Hematopoietic multipotent progenitor cell treated with erythropoietin and hydrocortisone succinate and interleukin-3 and kit ligand, for 17 days (in vitro differentiated cells): ENCODE results near the gene SPATA3.

Experiments
- DNase-seq: peaks from one replicate; pipeline ENCODE4 v3.0.0-alpha.2; 2015; ENCODE audit warnings: low spot score

SPATA3 gene

DNA sequence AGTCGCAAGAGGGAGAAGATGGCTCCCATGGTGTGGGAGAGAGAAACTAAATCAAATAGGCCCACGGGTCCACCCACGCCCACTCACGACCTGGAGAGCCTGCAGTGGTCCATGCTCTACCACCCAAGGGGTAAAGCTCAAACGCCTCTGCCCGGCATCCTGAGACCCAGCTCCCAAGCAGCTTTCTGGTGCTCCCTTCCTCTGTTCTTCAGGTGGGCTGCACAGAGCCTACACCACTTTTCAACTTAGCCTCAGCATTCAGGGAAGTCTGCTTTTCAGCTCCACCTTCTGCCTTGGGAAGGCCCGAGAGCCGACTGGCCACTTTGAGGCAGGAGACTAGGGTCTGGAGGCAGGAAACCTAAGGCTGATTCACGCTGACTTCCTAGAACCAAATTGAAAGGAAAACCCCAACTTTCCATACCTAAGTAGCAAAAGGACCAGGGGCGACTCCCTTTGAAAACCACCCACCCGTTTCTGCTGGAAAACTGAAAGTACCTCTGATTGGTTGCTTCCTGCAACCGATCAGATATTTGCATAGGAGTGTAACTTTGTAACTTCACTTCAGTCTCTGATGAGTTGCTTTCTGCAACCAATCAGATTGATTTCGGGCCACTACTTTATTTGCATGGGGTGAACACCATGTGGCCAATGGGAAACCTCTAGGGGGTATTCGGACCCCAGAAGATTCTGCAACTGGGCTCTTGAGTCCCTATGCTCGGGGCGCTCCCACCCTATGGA lies 26.8 kb upstream of the SPATA3 start:
- DNase-seq, result no peak

DNA sequence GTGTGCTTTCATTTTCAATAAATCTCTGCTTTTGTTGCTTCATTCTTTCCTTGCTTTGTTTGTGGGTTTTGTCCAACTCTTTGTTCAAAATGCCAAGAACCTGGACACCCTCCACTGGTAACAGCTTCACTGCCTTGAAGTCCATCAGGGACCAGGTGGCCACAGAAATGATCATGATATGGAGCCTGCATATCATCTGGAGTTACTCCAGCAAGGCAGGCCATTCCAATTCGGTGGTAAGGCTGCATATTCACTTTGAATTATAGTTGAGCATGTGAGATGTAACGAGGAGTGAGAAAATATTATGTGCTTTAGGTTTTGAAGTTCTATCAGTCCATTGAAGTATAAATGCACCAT lies 26.3 kb upstream of the SPATA3 start:
- DNase-seq, result no peak

DNA sequence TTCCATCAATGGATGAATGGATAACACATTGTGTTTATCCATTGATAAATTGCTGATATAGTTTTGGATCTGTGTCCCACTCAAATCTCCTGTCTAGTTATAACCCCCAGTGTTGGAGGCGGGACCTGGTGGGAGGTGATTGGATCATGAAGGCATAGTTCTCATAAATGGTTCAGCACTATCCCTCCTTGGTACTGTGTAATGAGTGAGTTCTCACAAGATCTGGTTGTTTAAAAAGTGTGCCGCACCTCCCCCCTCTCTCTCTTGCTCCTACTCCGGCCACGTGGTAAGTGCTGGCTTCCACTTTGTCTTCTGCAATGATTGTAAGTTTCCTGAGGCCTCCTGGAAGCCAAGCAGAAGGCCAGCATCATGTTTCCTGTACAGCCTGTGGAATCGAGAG lies 23.9 kb upstream of the SPATA3 start:
- no peak for DNase-seq

DNA sequence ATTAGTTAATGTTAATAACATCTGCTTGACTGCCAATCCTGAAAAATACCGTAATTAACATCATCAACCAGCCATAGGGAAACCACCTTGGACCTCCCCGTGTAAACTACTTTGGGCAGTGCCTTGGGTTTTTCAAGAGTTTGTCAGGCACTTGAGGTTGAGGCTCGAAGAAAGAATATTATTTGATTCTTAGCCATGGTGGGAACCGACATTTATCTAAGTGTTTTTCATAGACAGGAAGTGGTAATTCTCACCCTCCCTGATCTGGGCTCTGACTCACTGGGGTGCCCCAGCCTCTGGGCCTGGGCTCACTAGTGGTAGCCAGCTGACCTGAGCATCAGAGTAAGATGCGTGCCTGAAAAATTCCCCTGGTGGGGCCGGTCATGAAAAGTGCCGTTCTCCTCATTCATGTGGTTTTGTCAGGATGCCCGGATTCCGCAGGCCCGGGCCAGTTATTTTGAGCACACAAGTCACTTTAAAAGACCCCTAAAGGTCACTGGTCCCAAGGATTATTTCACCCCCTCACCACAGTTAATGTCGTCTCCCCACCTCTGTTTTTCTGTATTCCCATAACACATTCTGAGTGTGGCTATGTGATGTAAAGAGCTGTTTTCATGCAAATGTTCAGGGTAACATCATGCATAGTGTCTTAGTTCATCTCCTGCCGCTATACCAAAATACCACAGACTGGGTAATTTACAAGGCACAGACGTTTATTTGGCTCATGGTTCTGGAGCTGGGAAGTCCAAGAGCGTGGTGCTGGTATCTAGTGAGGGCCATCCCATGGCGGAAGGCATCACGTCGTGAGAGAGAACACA lies 21.6 kb upstream of the SPATA3 start:
- DNase-seq, result no peak

DNA sequence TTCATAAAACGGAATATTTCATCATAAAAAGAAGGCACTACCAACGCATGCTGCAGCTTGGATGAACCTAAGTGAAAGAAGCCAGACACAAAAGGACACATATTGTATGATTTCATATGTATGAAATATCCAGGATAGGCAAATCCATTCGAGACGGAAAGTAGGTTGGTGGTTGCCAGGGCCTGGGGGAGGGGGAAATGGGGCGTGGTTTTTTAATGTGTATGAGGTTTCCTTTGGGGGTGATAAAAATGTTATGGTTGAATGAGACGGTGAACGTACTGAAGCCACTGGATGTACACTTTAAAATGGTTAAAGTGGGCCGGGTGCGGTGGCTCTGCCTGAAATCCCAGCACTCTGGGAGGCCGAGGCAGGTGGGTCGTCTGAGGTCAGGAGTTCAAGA lies 20.0 kb upstream of the SPATA3 start:
- DNase-seq, result no peak

DNA sequence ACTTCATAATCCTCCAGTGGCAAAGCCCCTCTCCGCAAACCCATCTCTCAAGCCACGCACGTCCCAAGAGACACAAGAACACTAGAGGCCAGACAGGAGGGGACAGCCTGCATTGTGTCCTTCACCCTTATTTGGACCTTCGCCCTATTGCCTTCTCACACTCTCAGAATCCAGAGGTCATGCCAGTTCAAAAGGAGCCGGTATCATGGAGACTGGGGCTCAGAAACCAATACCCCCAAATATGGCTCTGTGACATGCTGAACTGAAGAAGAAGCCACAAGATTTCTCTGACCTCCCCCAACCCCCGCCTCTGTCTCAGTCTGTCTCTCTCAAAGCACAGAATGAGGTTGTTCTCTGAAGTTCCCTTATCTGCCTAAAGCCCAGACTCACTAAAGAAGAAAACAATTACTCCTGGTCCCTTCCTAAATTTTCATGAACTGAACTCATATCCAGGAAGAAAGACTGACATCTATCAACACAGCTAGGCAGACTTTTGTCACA lies 19.2 kb upstream of the SPATA3 start:
- DNase-seq, result no peak

DNA sequence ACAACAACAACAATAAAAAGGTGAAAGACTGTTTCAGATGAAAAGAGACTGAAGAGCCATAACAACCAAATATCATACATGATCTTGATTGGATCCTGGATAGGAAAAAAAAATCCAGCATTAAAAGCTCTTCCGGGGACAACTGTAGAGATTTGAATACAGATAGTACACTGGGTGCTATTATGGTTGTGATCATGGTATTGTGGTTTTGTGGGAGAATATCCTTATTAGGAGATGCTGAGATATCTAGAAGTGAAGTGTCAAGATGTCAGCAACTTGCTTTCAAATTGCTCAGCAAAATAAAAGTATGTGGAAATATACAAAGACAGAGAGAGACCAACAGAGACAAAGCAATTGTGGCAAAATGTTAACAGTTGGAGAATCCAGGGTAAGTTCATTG lies 15.5 kb upstream of the SPATA3 start:
- DNase-seq, result no peak

DNA sequence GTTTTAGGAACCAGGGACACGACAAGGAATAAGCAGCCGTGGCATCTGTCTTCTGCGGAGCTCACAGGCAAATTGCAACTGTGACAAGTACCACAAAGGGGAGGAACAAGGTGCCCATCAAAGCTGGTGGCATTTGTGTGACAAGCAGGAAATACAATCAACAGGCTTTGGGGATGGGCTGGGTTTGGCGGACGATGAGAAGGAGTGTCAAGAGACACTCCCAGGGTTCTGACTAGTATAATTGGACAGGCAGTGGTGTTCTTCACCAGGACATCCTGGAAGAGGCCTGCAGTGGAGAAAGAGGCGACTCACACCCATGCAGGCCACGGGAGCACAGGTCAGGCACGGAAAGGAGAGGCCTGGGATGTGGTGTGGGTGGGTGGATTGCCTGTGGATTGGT lies 14.2 kb upstream of the SPATA3 start:
- no peak for DNase-seq

DNA sequence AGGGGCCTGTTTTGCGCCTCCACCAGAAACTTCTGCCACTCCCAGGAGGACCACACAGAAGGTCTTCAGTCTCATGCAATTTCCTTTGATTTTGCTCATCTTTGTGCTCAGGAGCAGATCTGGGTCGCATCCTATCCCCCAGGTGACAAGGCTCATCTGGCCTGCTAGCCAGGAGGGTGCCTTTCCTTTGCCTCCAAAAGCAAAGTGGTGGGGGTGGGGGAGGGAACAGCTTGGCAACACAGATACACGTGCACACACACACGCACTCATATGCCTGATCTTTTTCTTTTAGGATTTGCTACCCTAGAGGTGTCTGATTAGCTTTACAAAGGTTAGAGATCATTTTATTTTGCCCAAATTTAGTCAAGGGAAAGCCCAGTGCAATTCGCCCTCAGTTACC lies 13.8 kb upstream of the SPATA3 start:
- no peak for DNase-seq

DNA sequence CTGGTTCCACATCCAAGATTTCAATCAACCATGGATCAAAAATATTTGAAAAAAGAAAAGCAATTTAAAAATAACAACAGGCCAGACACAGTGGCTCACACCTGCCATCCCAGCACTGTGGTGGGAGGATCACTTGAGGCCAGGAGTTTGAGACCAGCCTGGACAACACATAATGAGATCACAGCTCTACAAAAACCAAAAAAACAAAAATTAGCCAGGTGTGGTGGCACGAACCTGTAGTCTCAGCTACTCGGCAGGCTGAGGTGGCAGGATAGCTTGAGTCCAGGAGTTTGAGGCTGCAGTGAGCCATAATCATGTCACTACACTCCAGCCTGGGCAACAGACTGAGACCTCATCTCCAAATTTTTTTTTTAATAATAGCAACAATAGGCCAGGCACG lies 13.4 kb upstream of the SPATA3 start:
- DNase-seq, result no peak

DNA sequence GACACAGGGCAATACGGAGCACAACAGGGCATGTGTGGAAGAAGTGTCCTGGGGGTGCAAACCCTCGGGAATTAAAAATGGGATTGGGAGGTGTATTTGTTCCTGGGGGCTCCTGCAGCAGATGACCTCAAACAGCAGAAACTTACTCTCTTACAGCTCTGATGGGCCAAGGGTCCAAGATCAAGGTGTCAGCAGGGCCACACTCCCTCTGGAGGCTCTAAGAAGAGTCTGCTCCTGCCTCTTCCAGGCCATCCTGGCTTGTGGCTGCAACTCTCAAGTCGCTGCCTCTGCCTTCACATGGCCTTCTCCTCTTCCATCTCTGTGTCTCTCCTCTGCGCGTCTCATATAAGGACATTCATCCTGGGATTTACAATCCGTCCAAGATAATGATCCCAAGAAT lies 12.4 kb upstream of the SPATA3 start:
- no peak for DNase-seq

DNA sequence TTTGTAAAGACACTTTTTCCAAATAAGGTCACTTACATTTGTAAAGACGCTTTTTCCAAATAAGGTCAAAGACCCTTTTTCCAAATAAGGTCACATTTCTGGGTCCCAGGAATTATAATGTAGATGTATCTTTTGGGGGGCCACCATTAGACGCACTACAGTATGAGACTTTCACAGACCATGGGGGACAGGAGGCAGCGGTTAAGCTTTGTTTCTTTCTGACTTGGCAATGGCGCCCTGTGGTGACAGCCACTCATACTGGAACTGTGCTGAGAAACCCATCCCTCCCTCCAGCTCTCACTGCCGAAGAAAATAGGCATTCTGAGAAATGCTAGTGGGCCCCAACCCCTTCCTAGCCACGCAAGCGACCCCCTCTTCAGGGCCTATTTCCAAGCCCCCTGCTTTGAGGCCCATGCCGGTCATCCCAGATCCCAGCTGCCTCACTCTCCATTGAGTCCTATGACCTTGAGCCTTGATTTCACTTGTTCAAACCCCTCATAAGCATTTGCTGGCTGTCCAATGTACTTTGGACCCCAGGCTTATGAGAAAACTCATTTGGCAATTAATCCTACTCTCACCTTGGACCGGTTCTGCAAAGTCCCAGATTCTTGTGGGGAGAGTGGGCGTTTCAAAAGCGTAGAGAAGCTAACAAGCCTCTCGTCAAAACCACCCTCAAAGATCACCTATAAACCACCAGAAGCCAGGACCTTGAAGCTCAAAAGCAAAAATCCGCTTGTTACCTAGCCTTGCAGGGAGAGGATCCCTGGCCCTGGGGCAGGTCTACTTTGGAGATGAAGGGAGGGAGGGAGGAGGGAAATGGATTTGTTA lies 11.3 kb upstream of the SPATA3 start:
- no peak for DNase-seq

DNA sequence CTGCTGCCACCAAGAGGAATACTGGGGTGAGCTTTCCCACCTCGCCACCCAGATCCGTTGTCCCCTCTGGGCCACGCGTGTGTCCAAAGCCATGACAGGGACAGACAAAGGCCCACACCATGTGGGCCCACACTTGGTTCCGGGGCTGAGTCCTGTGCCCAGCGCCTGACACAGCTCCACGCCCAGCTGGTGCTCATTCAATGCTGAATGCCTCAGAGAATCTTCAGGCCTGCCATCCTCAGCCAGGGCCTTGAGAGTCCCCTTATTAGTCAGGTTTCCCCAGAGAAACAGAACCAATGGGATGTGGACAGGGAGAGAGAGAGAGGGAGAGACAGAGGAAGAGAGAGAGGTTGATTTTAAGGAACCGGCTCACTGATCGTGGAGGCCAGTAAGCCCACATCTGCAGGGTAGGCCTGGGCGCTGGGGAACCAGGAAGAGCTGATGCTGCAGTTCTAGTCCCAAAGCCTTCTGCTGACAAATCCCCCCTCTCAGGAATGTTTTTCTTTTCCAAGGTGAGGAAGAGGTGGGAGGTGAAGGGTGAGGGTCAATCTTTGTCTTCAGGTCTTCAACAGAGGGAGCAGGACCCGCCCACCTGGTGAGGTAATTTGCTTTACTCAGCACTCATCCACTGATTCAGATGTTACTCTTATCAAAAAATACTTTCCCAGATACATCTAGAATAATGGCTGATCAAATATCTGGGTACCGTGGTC lies 10.2 kb upstream of the SPATA3 start:
- DNase-seq, result no peak

DNA sequence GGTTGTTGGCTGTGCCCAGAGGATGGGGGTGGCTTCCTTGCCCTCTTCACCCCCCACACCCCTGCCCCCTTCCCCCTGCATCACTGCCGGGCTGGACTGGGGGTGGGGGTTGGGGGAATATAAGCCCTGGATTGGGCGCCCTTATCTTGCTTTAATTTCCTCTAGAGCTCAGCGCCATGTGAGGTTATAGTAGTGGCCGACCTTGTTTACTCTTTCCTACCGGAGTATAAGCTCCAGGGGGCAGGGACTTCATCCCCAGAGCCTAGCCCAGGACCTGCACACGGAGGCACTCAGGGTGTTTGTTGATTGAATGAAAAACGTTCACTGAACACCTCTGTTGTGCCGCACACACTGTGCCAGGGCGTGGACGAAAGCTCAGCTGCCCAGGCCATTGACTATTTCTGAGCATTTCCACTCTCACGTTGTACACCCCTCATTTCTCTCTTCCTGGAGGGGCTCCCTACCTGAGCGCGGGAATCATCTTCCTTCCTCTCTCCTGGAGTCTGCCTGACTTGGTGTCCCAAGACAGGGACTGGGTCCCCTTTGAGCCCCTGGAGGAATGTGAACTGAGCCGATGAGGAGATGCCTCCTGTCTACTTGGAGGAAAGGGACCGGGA lies 9.3 kb upstream of the SPATA3 start:
- DNase-seq, result no peak

DNA sequence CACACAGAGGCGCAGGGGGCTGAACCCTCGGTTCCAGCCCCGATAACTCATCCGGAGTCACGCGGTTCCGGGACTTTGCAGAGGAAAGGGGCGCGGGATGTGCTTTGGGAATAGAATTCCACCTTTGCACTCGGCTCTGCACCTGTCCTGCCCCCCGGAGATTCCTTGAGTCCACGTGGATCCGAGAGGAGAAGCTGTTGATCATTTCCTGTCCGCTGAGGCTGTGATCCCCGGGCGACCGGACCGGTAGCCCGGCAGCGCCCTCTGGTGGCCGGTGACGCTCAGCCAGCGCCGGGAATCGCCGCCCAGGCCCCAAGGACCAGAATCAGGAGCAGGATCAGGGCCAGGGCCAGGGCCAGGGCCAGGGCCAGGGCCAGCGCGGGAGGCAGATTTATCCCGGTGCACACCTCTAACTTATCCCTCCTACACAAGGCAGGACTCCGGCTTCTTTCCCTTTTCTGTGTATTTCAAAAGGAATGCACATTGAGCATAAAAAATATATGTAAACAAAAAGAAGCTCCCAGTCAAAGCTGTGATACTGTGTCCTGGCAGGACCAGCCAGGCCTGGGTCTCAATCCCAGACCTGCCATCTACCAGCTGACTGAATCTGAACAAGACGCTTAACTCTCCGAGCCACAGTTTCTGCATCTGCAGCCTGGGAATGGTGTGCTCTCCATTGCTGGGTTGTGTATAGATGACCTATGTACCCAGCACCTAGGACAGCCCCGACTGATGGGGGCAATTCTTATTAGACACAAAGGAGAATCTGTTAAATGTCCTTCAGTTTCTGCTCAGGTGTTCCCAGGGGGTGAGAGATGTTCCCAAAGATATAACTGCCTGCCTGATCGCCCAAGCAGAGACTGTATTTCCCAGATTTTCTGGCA lies 8.5 kb upstream of the SPATA3 start:
- peak; percentile 68 for DNase-seq

DNA sequence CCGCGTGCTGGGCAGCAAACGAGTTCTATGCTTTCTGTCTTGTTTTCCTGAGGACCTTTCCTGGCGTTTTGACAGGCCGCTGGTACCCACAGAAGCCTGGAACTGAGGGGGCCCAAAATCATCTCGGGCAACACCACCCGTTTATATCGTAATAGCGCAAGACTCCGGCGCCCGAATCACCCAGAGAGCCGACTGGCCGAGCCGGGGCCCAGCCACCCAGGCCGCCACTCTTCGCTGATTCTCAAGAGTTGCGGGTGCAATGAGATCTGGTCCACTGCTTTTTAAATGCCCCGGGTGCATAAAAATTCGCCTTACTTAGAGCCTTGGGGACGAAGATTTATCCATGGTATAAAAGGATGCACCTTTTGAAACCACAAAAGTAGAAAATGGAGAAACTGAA lies 6.2 kb upstream of the SPATA3 start:
- no peak for DNase-seq

DNA sequence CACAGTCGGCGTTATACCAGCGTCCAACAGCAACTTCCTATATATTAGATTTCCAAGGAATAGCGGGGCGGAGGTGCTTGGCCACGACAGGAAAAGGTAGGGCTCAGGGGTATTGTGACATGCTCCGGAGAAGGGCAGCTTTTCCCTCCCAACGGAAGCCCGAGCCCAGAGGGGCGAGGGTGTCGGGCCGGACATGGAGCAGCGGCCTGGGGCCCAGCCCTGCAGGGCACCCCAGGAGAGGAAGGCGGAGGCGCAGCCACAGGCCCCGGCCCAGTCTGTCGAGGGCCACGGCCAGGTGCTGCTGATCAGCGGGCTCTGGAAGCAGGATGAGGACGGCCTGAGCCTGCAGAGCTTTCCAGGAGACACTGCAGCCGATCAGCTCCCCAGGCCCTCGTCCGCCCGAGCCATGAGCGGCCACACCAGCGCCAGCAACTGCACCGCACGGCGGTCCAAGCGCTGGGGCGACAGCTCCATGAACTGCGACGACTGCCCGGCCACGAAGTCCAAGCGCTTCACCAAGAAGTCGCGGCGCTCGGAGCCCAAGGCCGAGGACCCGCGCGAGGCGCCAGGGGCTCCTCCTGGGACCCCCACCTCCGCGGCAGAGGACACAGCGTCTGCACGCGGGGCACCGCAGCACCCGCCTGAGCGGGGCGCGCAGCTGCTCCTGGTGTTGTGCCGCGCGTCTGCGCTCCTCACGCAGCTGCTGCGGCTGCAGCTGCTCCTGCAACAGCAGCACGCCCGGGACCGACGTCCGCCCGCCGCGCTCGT lies 5.6 kb upstream of the SPATA3 start:
- DNase-seq, result no peak

DNA sequence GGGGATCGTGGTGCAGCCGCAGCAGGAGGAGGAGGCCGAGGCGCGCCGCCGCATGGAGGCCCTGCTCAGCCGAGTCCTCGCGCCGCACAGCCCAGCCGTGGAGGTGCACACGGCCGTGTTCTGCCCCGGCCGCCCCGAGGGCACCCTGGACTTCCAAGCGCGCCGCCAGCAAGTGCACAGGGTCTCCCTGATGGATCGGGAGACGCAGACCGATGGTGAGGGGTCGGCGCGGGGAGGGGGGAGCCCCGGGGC lies 5.1 kb upstream of the SPATA3 start:
- no peak for DNase-seq

DNA sequence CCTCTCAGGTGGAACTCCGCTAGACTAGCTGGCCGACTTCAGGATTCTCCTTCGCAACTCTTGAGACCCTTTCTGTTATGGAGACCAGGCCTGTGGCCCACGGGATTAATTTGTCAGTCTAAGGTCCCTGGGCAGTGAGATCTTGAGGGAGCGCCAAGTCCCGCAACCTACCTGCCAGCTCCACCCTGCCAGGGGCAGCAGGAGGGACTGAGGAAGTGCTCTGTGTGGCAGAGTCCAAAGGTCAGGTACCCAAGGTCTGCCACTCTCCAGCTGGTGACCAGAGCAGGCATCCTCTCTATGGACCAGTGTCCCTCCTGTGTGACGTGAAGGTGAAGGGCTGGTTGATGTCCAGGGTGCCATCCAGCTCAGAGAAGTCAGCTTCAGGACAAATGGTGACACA lies 4.3 kb upstream of the SPATA3 start:
- no peak for DNase-seq

DNA sequence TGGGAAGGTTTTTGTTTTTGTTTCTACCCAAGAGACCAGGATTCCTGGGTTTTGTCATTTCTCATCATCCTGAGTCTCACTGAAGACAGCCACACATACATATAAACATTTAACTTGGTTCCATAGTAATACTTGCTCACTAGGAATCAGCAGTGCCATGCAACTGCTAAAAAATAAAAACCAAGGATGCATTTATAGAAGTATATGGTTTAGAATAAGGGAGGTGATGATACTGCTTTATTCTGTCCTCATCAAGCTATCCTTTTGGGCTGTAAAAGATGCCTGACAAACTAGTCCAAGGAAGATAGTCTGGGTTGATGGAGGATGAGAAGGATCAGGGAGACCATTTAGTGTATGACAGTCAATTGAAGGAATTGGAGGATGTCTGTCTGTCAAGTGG lies 740 bp downstream of the SPATA3 start:
- DNase-seq, result no peak
